HG02884 (cell line): ENCODE data around the gene KLHL13.
"Not testable (repeated sequence)": the region's sequence is repeated elsewhere in the genome, so short reads cannot be mapped to it uniquely, and the experiment has no call there.

Experiments
- ATAC-seq: cut with Tn5 transposase; IDR thresholded peaks from one replicate; pipeline ENCODE4 v1.9.1; 2021; ENCODE audit warnings: mild to moderate bottlenecking, moderate library complexity; ENCODE audit not compliant: unreplicated experiment

The KLHL13 gene

GRCh38 chrX:118074196-118074595 lies 42.4 kb downstream of the KLHL13 start:
- ATAC-seq = no peak

GRCh38 chrX:118066867-118067515 lies 49.6 kb downstream of the KLHL13 start:
- ATAC-seq = no peak

- peak; percentile 72 for ATAC-seq
Observed at GRCh38 chrX:118062817-118063615, 53.6 kb downstream of the KLHL13 start.

- ATAC-seq = peak; percentile 57
Observed at GRCh38 chrX:118062048-118062789, 54.4 kb downstream of the KLHL13 start.

GRCh38 chrX:118058924-118059323 lies 57.7 kb downstream of the KLHL13 start:
- no peak for ATAC-seq

GRCh38 chrX:118056870-118057269 lies 59.7 kb downstream of the KLHL13 start:
- no peak for ATAC-seq

GRCh38 chrX:118049713-118050112 lies 66.9 kb downstream of the KLHL13 start:
- no peak for ATAC-seq

- ATAC-seq = no peak
Observed at GRCh38 chrX:118047446-118048186, 69.0 kb downstream of the KLHL13 start.

GRCh38 chrX:118039591-118039990 lies 77.0 kb downstream of the KLHL13 start:
- ATAC-seq = no peak

- no peak for ATAC-seq
Observed at GRCh38 chrX:118038614-118039365, 77.8 kb downstream of the KLHL13 start.

GRCh38 chrX:118026631-118027030 lies 90.0 kb downstream of the KLHL13 start:
- ATAC-seq = no peak

GRCh38 chrX:118025226-118025625 lies 91.4 kb downstream of the KLHL13 start:
- no peak for ATAC-seq

- no peak for ATAC-seq
Observed at GRCh38 chrX:118024482-118024881, 92.1 kb downstream of the KLHL13 start.

GRCh38 chrX:118022753-118023152 lies 93.9 kb downstream of the KLHL13 start:
- no peak for ATAC-seq

- no peak for ATAC-seq
Observed at GRCh38 chrX:118016422-118016821, 100.2 kb downstream of the KLHL13 start.

GRCh38 chrX:118002417-118002816 lies 114.2 kb downstream of the KLHL13 start:
- ATAC-seq = not testable (repeated sequence)

- no peak for ATAC-seq
Observed at GRCh38 chrX:118000518-118000917, 116.1 kb downstream of the KLHL13 start.

- ATAC-seq = no peak
Observed at GRCh38 chrX:117998171-117998570, 118.4 kb downstream of the KLHL13 start.

GRCh38 chrX:117996918-117997480 lies 119.6 kb downstream of the KLHL13 start:
- no peak for ATAC-seq

GRCh38 chrX:117996408-117996807 lies 120.2 kb downstream of the KLHL13 start:
- ATAC-seq = no peak
